ENCODE measurements around the gene ZNF423.

ZNF423 gene

DNA sequence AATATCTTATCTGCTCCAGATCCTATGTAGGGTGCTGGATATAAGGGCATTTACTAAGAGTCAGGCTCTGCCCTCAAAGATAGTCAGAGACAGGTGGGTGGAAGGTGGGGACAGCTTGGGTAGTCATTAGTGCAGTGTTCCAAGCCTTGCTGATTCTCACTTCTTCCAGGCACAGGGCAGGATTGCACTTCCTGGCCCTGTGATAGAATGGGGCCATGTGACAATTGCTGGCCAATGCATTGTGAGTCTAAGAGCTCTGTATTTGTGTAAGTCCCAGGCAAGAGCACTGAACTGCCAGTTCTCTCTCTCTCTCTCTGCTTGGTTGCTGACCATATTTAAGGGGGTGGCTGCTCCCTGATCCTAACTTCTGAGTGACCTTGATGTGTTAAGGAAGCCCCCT lies 370.2 kb downstream of the ZNF423 start:
- TF ChIP-seq, protein P1, sequence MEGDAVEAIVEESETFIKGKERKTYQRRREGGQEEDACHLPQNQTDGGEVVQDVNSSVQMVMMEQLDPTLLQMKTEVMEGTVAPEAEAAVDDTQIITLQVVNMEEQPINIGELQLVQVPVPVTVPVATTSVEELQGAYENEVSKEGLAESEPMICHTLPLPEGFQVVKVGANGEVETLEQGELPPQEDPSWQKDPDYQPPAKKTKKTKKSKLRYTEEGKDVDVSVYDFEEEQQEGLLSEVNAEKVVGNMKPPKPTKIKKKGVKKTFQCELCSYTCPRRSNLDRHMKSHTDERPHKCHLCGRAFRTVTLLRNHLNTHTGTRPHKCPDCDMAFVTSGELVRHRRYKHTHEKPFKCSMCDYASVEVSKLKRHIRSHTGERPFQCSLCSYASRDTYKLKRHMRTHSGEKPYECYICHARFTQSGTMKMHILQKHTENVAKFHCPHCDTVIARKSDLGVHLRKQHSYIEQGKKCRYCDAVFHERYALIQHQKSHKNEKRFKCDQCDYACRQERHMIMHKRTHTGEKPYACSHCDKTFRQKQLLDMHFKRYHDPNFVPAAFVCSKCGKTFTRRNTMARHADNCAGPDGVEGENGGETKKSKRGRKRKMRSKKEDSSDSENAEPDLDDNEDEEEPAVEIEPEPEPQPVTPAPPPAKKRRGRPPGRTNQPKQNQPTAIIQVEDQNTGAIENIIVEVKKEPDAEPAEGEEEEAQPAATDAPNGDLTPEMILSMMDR (IDR thresholded peaks at IDR 0.05; ENCODE audit: insufficient read depth, low read depth, low read length, missing control alignments) = no peak
- DNase-seq (ENCODE audit: low read depth) = no peak
- no peak overlapping the region for H3K4me3 ChIP-seq (ENCODE audit: low read depth, low read length)

DNA sequence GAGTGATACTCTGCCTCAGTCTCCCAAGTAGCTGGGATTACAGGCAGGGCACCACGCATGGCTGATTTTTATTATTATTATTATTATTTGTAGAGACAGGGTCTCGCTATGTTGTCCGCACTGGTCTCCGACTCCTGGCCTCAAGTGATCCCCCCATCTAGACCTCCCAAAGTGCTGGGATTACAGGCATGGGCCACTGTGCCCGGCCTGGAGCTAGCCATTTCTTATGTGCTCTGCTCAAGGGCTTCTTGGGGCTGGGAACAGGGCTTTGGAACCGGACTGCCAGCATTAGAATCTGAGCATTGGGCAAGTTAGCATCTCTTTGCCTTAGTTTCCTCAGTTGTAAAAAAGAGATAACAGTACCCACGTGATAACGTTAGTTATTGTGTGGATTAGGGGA lies 371.0 kb downstream of the ZNF423 start:
- H3K4me3 ChIP-seq (ENCODE audit: low read depth, low read length) = no peak overlapping the region
- TF ChIP-seq, protein P1 (IDR thresholded peaks at IDR 0.05; ENCODE audit: insufficient read depth, low read depth, low read length, missing control alignments) = no peak
- no peak for DNase-seq (ENCODE audit: low read depth)

DNA sequence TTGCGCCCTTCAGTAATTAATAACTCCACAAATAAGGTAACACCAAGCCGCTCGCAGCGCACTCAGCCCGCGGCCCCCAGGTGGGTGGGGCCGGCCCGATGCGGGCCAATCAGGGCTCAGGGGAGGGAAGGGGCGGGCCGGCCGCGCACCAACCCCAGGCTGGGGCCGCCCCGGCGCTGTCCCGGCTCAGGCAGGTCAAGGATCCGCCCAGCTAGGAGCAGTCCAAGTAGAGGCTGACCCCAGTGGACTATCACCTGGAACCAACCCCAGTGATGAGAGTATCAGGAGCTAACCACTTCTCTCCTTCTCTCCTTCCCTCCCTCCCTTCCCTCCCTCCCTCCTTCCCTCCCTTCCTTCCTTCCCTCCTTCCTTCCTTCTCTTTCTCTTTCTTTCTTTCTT lies 371.5 kb downstream of the ZNF423 start:
- H3K4me3 ChIP-seq (ENCODE audit: low read depth, low read length) = no peak overlapping the region

DNA sequence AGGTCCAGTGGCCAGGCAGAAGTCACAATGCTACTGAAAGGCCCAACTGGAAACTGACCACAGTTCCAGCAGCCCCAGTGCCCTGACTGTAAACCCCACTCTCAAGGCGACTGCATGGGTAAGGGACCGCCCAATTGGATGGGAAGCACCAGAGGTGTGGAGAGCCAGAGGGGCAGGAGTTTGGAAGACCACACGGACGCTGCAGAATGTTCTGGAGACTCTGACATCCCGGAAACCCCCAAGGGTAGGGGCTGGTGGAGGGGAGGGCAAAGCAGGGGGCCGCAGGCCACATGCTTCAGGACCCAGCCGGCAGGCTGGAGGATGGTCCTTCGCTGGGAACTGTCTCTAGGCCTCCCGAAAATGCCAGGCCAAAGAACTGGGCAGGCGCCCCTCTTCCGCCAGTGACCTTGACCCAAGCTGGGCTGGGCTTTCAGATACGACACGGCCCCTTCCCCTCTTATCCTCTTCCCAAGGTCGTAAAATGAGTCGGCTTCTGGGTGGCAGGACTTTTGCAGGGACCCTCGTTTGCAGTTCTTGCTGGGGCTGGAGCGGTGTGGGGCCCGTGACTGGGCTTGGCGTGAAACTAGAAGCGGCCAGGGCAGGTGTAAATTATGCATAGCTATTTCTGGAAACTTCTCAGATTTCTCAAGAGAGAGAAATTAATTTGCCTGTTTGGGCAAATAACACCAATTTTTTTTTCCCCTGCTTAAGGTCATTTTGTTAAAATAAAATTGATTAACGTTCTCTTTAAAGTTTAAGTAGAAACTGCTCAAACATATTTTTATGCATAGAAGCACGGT lies 372.1 kb downstream of the ZNF423 start:
- no peak for DNase-seq (ENCODE audit: low read depth)
- H3K4me3 ChIP-seq (ENCODE audit: low read depth, low read length) = no peak overlapping the region
- TF ChIP-seq, protein P1 (IDR thresholded peaks at IDR 0.05; ENCODE audit: insufficient read depth, low read depth, low read length, missing control alignments) = no peak

More for the DNA sequence above, 371.5 kb downstream of the ZNF423 start:
- TF ChIP-seq, protein P1 (IDR thresholded peaks at IDR 0.05; ENCODE audit: insufficient read depth, low read depth, low read length, missing control alignments) = no peak
- DNase-seq (ENCODE audit: low read depth) = no peak

DNA sequence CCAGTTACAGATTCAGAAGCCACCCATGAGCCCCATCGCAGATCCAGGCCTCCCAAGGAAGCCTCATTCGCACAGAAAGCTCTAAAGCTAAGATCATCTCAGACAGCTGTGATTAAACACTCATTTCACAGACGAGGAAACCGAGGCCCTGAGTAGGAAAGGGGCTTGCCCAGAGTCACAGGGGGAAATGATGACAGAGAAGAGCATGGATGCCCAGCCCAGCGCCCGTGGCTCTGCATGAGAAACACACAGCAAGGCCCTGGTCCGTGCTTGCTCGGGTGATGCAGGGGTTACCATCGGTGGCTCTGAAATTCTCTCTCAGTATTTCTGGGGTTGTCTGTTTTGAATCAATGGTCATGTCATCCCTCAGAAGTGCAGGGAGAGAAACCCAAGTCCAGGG lies 372.7 kb downstream of the ZNF423 start:
- no peak overlapping the region for H3K4me3 ChIP-seq (ENCODE audit: low read depth, low read length)
- TF ChIP-seq, protein P1 (IDR thresholded peaks at IDR 0.05; ENCODE audit: insufficient read depth, low read depth, low read length, missing control alignments) = no peak
- DNase-seq (ENCODE audit: low read depth) = no peak

DNA sequence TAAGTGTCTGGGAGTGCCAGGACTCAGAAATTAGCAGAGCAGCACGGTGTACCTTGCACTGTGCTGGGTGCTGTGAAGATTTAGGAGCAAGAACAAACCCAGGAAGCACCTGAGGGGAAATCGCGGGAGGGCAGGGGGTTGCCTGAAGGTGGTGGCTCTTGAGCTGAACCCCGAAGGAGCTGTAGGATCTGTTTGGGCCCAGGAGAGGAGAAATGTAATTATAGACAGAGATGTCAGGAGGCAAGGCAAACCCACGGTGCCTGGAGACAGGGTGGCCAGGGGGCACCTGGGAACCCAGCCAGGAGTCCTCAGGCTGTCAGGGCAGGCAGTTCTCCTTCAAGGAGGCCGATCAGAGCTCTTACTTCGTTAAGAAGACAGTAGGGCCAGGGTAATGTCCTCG lies 373.2 kb downstream of the ZNF423 start:
- TF ChIP-seq, protein P1 (IDR thresholded peaks at IDR 0.05; ENCODE audit: insufficient read depth, low read depth, low read length, missing control alignments) = no peak
- DNase-seq (ENCODE audit: low read depth) = no peak
- H3K4me3 ChIP-seq (ENCODE audit: low read depth, low read length) = no peak overlapping the region

DNA sequence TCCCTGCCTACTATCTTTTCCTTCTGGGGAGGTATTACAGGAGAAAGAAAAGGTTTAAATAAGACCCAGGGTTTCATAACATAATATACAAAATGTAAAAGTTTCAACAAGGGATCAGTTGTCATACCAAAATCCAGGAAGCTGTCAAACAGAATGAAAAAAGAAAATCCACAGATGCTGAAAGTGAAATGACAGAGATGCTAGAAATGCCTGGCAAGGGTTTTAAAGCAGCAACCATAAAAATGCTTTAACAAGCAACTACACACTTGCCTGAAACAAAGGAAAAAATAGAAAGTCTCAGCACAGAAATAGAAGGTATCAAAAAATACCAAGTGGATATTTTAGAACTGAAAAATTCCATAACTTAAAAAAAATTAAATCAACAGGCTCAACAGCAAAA lies 377.3 kb downstream of the ZNF423 start:
- TF ChIP-seq, protein P1 (IDR thresholded peaks at IDR 0.05; ENCODE audit: insufficient read depth, low read depth, low read length, missing control alignments) = no peak
- no peak overlapping the region for H3K4me3 ChIP-seq (ENCODE audit: low read depth, low read length)
- no peak for DNase-seq (ENCODE audit: low read depth)
